Brain pericyte (primary cell): ENCODE data around the gene SLC39A10.
A peak's percentile ranks its signal among the peaks of the same experiment; 100 is the strongest.

Experiments used
- DNase-seq: peaks from one replicate; pipeline ENCODE4 v3.0.0-alpha.2; 2012; ENCODE audit warnings: low read depth, low spot score

Gene SLC39A10

GRCh38 chr2:195727106-195727505, 70.1 kb downstream of the SLC39A10 start:
- no peak for DNase-seq

DNA sequence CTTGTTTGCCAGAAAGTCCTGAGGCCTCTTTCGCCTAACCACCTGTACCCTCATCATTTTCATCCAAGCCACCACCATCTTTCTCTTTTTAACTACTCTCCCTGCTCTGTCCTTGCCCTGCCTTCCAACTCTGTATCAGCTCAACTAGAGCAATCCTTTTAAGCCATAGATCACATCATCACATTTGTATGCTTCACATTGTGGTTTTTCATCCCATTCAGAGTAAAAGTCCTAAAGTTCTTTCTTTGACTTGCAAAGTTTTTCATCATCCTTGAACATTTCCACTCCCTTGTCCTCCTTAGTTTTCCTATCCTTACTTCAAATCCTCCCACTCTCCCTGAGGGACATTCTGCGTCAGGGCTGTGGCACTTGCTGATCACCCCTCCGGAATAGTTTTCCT, 73.9 kb downstream of the SLC39A10 start:
- DNase-seq: no peak

DNA sequence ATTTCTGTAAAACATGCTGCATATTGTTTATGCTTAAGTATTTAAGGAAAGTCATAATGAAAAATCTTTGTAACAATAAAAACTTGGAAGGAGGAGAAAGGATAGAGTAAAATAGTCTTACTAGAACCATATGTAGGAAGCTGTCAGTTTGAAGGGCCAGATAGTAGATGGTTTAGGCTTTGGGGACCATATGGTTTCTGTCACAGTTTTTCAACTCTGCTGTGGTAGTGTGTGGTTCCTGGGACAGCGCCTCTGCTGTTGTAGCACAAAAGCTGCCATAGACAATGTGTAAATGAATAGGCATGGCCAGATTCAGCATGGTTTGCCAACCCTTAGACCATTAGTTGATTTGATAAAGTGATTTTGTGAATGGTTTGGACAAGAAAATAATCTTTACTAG, 75.5 kb downstream of the SLC39A10 start:
- DNase-seq: no peak

DNA sequence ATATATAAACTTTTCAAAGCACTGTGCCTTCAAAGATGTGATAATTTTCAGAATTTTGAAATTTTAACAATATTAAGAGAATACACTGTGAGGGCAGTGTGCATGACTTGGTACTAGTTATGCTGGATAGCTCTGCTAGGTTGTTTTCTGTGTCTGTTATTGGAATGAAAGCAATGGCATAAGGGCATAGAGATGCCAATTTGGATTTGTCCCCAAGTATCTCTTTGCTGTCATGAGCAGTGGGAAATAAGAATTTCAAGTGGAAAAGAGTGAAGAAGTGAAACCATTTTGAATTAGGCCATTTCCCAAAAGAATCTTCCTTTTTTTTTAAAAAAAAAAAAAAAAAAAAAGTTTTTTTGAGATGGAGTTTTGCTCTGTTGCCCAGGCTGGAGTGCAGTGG, 76.8 kb downstream of the SLC39A10 start:
- DNase-seq: no peak

- DNase-seq: no peak
Observed at GRCh38 chr2:195734395-195734794, 77.4 kb downstream of the SLC39A10 start.

DNA sequence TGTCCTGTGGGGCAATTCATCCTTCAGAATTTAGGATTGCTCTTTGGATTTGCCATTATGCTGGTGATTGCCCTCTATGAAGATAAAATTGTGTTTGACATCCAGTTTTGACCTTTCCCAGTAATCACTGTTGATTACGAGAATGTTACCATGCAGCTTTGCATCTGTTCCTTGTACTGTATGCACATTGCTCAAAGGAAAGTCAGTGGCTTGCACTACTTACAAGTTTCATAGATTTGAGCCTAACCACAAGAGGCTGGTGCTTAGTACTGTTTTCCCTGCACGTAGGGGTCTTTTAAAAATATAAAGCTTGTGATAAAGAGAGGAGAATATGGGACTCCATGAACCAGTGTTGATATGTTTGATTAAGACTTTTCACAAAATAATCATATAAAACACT, 77.9 kb downstream of the SLC39A10 start:
- no peak for DNase-seq

DNA sequence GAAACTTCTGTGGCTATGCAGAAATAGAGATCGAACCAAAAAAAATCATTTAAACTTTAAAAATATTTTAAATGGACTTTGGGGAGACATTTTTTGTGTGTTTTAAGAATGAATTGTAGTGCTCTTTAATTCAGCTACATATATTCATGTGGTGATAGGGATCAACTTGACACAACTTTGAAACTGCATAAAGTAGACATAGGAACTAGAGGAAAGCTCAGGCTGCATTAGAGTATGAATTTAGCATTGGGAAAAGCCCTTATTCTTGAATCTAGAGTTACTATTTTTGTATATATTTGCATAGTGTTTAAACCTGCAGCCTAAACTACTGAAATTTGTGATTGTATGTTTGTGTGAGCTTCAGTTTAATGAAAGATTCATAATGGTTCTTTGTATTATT, 78.3 kb downstream of the SLC39A10 start:
- DNase-seq: no peak

DNA sequence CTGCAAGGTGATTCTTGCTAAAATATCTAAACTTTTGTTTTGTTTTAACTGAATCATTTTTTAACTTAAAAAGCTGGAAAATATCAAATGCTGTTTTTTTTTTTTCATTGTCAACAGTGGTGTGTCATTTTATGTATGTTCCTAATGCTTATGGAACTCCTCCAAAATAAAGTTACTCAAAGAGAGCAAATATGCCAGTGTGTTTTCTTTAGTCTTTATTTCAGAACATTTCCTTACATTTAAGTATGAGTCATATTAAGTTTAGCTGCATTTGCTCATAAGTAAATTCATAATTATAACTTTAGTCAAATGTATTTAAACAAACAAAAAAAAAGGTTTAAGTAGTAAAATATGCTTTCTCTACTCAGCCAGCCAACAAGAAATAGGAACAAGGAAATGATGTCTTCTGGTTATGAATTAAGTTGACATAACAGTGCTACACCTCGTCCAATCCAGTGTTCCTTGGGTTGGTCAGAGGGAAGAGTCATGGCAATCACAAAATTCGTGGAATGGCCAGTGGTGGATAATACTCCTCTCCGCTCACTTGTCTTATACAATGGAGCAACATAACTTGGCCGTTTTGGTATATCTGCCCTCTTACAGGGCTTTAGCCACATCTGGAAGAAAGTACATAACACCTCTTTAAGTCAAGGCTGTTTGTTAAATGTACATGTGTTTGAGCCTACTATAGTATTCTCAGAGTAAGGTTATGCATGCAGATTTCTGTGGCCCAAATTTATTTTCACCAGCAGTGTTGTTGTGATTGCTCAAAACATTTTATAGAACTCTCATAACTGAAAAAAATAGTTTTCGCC, 80.7 kb downstream of the SLC39A10 start:
- peak; percentile 20 for DNase-seq

DNA sequence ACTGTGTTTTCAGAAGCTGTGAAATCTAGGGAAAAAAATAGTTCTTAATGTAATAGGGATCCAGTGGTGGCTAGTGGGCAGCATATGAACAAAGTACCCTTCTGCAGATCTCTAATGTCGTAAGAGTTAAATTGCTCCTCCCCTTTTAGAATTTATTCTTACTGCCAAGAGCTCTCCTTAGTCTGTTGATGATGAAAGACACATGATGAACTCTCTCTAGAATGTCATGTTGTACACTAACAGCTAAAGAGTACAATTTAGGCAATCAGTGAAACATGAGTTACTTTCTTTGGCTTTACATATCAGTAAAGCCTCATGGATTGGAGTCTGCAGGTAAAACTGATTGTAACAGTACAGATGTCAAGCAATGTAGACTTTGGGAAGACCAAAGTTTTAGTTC, 84.2 kb downstream of the SLC39A10 start:
- no peak for DNase-seq

- no peak for DNase-seq
Observed at GRCh38 chr2:195756218-195756942, 99.4 kb downstream of the SLC39A10 start.

- no peak for DNase-seq
Observed at GRCh38 chr2:195758846-195759245, 101.8 kb downstream of the SLC39A10 start.

DNA sequence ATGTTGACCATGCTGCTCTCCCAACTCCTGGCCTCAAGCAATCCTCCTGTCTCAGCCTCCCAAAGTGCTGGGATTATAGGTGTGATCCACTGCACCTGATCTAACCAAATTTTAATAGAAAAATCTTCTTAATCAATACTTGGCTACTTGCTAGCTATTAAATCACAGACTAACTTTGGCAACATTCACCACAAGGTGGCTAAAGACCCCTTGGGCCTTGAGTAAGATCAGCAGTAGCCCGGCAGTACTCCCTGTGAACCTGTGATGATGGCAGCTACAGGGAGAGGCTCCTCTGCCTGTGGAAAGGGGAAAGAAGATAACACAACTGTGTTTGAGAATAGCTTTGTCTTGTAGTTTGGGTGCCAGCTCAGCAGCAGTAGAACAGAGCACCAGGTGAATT, 102.9 kb downstream of the SLC39A10 start:
- DNase-seq: no peak

DNA sequence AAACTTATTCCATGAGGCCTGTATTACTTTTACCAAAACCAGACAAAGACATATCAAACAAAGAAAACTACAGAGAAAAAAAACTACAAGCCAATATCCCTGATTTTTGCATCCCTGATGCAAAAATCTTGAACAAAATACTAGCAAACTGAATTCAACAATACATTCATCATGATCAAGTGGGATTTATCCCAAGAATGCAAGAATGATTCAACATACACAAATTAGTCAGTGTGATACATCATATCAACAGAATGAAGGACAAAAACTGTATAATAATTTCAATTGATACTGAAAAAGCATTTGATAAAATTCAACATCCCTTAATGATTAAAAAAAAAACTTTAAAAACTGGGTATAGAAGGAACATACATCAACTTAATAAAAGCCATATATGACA, 106.8 kb downstream of the SLC39A10 start:
- DNase-seq: no peak

DNA sequence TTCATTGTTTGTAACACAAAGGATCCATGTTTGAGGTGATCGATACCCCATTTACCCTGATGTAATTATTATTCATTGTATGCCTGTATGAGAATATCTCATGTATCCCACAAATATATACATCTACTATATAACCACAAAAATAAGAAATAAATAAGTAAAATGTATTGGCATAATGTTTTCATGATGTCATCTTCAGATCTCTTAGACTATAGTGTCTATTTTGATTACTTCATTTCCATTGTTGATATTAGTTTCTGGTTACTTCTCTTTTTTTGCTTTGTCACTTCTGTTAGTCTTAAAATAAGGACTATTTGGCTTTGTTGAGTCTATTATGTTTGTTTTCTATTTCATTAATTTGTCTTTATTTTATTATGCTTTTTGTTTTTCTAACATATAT, 109.7 kb downstream of the SLC39A10 start:
- DNase-seq: no peak

- no peak for DNase-seq
Observed at GRCh38 chr2:195768431-195768830, 111.4 kb downstream of the SLC39A10 start.

DNA sequence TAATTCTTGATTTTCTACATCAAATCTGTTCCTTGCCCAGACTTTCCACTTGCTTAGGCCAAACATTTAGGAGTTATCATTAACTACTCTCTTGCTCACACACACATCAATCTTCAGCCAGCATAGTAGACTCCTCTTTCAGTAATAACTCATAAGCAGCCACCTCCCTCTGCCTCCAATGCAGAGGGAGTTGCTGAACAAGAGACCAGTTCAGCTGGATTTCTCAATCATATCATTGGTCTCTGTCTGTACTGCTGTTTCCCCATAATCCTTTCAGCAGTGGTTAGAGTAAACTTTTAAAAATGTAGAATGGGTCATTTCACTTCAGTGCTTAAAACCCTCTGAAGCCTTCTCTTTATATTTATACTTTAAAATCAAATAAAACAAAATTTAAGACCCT, 112.9 kb downstream of the SLC39A10 start:
- no peak for DNase-seq

DNA sequence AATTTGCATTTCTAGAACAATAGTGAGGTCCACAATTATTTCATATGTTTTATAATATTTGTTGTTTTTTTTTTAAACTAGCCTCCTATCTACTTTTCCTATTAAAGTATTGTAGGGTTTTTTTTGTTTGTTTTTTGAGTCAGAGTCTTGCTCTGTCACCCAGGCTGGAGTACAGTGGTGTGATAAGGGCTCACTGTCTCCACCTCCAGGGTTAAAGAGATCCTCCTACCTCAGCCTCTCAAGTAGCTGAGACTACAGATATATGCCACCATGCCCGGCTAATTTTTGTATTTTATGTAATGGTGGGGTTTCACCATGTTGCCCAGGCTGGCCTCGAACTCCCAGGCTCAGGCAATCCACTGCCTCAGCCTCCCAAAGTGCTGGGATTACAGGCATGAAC, 122.5 kb downstream of the SLC39A10 start:
- DNase-seq: no peak

DNA sequence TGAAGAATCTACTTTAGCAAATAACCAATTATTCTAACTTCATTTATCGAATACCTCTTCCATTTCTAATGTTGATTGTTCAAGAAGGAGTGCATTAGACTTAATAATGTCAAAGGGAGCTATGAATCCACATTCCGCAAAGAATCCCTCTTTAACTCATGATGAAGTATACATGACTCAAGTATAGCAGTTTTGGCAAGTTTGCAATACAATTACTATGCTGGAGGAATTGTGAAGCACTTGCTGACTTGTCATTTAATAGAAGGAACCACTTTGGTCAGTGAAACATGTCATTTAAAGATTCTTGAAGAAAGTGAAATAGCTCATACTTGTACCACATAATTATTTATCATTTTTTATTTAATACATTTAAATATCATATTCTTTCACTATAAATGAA, 125.1 kb downstream of the SLC39A10 start:
- no peak for DNase-seq
